HG03095 (cell line): ENCODE data around the gene TERT.
"Not testable (repeated sequence)": the region's sequence is repeated elsewhere in the genome, so short reads cannot be mapped to it uniquely, and the experiment has no call there.

ENCODE experiments used
- ATAC-seq: cut with Tn5 transposase; IDR thresholded peaks from one replicate; pipeline ENCODE4 v1.9.1; 2021; ENCODE audit warnings: moderate library complexity; ENCODE audit not compliant: unreplicated experiment

The TERT gene

DNA sequence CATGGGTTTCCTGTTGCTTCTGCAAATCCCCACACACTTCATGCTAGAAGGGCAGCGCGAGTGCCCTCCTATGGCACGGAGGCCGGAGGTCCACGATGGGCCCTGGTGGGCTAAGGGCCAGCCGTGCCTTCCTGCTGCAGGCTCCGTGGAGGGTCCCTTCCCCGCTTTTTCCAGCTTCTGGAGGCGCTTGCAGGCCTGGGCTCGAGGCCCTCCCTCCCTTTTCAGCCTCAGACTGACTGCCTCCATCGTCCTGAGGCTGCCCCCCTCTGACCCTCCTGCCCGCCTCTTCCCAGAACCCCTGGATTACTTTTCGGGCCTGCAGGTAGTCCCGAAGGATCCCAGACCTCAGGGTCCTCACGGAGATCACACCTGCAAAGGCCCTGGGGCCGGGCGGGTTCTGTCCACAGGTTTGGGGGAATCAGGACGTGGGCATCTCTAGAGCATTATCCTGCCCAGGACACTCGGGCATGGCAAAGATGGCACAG is 3.2 kb upstream of the TERT start:
- ATAC-seq = no peak

DNA sequence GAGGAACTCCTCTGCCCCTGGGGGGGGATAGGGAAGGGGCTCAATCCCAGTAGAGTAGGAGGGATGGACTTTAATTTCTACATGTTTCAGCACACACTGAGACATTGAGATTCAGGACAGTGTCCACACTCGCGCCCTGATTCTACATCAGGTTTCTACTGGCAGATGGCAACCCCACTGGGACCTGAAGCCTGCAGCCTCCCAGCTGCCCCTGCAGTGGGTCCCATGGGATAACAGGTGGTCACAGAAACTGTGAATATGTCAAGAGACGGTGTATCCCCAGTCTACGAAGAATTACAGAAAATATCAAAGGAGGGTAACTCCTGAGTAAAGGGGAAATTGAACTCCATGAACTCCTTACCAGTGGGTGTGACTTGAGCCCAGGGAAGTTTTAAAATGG is 2.4 kb upstream of the TERT start:
- no peak for ATAC-seq

DNA sequence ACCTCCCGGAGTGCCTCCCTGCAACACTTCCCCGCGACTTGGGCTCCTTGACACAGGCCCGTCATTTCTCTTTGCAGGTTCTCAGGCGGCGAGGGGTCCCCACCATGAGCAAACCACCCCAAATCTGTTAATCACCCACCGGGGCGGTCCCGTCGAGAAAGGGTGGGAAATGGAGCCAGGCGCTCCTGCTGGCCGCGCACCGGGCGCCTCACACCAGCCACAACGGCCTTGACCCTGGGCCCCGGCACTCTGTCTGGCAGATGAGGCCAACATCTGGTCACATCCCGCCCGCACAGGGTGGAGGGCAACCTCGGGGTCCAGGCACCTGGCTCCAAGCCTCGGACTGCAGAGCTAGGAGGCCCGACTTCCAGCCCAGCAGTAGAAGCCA is 776 bp upstream of the TERT start:
- no peak for ATAC-seq

DNA sequence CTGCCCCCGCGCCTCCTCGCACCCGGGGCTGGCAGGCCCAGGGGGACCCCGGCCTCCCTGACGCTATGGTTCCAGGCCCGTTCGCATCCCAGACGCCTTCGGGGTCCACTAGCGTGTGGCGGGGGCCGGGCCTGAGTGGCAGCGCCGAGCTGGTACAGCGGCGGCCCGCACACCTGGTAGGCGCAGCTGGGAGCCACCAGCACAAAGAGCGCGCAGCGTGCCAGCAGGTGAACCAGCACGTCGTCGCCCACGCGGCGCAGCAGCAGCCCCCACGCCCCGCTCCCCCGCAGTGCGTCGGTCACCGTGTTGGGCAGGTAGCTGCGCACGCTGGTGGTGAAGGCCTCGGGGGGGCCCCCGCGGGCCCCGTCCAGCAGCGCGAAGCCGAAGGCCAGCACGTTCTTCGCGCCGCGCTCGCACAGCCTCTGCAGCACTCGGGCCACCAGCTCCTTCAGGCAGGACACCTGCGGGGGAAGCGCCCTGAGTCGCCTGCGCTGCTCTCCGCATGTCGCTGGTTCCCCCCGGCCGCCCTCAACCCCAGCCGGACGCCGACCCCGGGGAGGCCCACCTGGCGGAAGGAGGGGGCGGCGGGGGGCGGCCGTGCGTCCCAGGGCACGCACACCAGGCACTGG is 548 bp downstream of the TERT start:
- no peak for ATAC-seq

DNA sequence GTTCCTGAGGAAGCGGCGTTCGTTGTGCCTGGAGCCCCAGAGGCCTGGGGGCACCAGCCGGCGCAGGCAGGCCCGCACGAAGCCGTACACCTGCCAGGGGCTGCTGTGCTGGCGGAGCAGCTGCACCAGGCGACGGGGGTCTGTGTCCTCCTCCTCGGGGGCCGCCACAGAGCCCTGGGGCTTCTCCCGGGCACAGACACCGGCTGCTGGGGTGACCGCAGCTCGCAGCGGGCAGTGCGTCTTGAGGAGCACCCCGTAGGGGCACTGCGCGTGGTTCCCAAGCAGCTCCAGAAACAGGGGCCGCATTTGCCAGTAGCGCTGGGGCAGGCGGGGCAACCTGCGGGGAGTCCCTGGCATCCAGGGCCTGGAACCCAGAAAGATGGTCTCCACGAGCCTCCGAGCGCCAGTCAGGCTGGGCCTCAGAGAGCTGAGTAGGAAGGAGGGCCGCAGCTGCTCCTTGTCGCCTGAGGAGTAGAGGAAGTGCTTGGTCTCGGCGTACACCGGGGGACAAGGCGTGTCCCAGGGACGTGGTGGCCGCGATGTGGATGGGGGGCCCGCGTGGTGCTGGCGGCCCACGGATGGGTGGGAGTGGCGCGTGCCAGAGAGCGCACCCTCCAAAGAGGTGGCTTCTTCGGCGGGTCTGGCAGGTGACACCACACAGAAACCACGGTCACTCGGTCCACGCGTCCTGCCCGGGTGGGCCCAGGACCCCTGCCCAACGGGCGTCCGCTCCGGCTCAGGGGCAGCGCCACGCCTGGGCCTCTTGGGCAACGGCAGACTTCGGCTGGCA is 1.3 kb downstream of the TERT start:
- ATAC-seq = no peak

DNA sequence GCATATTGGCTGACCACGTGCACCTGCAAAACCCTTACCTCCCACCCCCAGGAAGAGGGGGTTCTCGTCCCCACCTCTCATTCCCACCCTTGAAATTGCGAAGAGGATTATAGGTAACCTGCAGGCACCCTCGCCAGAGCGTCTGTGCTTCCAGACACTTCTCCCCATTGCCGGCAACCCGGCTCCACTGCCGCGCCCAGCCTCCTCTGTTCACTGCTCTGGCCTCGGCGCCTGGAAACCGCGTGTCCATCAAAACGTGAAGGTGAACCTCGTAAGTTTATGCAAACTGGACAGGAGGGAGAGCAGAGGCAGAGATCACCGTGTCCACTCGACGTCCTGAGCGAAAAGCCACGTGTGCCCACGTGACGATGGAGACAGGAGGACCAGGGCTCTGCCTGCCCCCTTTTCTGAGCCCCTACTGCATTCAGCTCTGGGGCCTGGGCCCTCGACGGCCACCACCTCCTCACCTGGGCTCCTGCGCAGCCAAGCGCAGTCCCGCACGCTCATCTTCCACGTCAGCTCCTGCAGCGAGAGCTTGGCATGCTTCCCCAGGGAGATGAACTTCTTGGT is 1.9 kb downstream of the TERT start:
- ATAC-seq = no peak

DNA sequence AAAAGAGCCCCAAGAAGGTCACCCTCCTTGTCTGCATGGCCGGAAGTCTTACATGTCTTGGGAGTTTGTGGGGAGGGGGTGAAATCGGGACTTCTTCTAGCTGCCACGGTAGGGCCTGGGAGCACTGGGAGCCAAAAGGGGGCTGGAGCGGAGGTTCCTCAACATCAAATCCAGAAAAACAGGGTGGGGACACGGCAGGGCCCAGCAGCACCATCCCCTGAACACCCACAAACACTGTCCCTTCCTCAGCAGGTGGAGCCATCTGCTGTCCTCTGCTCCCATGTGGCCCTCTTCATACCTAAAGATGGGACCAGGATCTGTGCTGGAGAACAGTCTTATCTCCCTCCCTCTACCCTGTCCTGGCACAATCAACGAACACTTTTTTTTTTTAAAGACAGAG is 2.7 kb downstream of the TERT start:
- ATAC-seq = no peak

DNA sequence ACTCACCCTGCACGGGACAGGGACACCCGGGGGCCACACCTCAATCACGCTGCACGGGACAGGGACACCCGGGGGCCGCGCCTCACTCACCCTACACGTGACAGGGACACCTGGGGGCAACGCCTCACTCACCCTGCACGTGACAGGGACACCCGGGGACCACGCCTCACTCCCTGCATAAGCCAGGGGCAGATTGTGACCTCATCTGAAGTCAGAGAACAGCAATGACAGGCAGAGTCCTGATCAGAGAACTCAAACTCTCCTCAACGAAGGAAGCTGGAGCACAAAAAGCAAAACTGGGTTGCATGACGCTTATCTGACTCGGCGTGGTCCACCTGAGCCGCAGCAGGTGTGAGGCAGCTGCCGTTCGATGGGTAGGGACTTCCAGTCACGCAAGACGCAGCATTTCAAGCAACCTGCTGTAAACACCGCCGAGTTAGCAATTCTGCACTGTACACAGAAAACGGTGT is 3.2 kb downstream of the TERT start:
- no peak for ATAC-seq

DNA sequence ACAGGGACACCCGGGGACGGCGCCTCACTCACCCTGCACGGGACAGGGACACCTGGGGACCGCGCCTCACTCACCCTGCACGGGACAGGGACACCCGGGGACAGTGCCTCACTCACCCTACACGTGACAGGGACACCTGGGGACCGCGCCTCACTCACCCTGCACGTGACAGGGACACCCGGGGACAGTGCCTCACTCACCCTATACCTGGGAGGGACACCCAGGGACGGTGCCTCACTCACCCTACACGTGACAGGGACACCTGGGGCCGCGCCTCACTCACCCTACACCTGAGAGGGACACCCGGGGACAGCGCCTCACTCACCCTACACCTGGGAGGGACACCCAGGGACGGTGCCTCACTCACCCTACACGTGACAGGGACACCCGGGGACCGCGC is 3.9 kb downstream of the TERT start:
- not testable (repeated sequence) for ATAC-seq

DNA sequence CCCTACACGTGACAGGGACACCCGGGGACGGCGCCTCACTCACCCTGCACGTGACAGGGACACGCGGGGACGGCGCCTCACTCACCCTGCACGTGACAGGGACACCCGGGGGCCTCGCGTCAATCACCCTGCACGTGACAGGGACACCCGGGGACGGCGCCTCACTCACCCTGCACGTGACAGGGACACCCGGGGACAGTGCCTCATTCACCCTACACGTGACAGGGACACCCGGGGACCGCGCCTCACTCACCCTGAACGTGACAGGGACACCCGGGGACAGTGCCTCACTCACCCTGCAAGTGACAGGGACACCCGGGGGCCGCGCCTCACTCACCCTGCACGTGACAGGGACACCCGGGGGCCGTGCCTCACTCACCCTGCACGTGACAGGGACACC is 5.3 kb downstream of the TERT start:
- not testable (repeated sequence) for ATAC-seq

DNA sequence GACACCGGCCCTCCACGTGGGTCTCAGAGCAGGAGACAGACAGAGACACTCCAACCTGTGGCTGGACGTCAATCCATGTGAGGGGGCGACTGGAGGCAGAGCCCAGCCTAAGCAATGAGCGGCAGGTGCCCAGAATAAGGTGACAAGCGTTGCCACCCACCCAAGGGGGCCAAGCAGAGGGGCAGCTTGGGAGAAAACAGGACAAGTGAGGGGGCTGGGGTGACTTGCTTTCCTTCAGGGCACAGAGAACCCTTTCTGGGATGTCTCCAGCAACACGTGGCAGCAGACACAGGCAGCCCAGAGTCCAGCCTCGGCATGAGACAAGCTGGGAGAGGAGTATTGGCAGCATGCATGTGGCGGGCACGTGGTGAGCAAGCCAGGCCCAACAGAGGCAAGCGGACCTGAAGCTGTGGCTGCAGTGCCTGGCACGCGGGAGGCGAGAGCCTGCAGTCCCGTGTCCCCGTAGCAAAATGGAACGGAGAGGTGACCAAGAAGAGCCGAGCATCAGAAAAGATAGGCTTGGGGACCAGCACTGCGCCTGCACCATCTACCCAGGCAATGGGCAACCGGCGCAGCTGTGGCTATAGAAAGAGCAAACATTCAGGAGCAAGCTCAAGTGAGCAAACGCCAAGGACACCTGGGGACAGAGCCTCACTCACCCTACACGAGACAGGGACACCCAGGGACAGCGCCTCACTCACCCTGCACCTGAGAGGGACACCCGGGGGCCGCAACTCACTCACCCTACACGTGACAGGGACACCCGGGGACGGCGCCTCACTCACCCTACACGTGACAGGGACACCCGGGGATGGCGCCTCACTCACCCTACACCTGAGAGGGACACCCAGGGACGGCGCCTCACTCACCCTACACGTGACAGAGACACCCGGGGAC is 6.2 kb downstream of the TERT start:
- ATAC-seq = no peak

DNA sequence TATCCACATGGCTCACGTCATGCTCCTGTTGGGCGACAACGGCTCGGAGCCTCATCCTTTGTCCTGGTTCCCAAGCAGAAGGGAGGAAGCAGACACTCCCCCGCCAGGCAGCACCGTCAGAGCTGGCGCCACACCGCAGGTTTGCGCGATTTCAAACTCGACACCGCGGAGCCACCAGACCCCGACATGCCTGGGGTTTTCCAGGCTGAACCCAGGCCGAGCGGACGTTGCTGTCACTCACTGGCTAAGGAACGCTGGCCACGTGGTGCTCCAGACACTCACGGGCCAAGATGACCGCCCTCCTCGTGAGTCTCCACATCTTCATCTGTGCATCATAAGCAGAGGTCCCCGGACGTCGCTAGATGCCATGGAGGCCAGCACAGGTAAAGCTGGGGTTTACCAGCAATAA is 9.0 kb downstream of the TERT start:
- no peak for ATAC-seq

DNA sequence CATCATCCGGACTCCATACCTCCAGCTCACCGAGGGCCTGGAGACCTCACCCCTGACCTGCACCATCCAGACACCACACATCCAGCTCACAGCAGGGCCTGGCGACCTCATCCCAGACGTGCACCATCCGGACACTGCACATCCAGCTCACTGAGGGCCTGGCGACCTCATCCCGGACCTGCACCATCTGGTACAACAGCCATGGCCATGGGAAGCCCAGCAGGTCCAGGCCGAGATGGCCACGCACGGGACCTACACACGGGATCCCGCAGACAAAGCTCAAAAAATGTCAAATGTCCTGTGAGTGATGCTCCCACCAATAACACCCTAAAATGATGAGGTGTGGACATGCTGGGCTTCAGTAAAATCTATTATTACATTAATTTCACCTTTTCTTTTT is 9.7 kb downstream of the TERT start:
- ATAC-seq = no peak

DNA sequence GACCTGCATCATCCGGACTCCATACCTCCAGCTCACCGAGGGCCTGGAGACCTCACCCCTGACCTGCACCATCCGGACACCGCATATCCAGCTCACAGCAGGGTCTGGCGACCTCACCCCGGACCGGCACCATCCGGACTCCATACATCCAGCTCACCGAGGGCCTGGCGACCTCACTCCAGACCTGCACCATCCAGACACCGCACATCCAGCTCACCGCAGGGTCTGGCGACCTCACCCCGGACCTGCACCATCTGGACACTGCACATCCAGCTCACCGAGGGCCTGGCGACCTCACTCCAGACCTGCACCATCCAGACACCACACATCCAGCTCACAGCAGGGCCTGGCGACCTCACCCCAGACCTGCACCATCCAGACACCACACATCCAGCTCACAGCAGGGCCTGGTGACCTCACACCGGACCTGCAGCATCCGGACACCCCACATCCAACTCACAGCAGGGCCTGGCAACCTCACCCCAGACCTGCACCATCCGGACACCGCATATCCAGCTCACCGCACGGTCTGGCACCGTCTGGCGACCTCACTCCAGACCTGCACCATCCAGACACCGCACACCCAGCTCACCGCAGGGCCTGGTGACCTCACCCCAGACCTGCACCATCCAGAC is 10.4 kb downstream of the TERT start:
- ATAC-seq = not testable (repeated sequence)

DNA sequence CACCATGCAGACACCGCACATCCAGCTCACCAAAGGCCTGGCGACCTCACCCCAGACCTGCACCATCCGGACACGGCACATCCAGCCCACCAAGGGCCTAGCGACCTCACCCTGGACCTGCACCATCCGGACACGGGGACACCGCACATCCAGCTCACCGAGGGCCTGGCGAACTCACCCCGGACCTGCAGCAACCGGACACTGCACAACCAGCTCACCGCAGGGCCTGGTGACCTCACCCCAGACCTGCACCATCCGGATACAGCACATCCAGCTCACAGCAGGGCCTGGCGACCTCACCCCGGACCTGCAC is 11.2 kb downstream of the TERT start:
- ATAC-seq = not testable (repeated sequence)

DNA sequence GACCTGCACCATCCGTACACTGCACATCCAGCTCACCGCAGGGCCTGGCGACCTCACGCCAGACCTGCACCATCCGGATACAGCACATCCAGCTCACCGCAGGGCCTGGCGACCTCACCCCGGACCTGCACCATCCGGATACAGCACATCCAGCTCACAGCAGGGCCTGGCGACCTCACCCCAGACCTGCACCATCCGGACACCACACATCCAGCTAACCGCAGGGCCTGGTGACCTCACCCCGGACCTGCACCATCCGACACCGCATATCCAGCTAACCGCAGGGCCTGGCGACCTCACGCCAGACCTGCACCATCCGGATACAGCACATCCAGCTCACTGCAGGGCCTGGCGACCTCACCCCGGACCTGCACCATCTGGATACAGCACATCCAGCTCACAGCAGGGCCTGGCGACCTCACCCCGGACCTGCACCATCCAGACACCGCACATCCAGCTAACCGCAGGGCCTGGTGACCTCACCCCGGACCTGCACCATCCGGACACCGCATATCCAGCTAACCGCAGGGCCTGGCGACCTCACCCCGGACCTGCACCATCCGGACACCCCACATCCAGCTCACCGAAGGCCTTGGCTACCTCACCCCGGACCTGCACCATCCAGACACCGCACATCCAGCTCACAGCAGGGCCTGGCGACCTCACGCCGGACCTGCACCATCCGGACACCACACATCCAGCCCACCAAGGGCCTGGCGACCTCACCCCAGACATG is 11.7 kb downstream of the TERT start:
- not testable (repeated sequence) for ATAC-seq

DNA sequence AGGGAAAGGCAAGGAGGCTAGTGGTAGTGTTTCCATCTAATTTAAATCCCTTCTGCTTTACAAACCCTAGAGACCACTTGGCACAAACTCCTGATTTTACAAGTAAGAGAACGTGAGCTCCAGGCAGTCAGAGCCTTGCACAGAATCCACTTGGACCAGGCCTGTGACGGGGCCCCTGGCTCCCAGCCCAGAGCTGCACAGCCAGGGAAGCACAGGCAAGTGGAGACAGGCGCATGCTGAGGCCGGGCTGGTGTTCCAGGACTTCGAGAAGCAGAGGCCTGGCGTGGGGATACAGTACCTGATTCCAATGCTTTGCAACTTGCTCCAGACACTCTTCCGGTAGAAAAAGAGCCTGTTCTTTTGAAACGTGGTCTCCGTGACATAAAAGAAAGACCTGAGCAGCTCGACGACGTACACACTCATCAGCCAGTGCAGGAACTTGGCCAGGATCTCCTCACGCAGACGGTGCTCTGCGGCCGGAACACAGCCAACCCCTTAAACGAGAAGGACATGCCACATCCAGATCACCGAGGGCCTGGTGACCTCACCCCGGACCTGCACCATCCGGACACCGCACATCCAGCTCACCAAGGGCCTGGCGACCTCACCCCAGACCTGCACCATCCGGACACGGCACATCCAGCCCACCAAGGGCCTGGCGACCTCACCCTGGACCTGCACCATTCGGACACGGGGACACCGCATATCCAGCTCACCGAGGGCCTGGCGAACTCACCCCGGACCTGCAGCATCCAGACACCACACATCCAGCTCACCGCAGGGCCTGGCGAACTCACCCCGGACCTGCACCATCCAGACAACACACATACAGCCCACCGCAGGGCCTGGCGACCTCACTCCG is 12.5 kb downstream of the TERT start:
- no peak for ATAC-seq

DNA sequence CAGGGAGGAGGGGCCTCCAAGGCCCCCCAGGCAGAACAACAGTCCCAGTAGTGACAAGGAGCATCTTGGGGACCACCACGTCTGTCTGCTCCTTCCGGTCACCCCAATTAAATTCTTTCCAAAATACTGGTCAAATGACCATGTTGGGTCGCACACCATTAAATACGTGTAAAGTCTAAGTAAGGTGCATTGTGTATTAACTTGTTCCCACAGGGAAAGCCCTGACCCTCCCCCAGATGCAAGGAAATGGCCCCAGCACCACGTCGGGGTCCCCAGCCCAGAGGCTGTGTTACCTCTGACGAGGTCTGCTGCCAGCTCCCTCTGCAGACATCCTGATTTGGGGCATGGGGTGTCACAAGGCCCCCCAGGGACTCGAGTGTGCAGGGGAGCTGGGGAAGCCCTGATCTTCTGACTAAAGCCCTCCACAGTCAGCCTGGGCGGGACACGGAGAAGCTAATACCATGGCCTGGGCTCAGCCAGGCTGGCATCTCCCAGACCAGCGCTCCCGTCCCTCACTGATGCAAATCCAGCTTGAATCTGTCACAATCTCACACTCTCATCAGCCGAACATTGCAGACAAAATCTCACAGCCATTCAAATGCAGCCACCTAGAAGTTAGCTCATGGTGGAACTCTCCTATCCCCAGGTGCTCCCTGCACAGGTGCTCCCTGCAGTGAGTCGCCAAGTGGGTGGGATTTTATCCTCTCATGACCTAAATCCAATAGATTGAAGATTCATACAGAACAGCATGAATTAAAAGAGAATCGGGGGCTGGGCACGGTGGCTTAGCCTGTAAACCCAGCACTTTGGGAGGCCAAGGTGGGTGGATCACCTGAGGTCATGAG is 13.6 kb downstream of the TERT start:
- ATAC-seq = no peak
